ENCODE measurements around the gene PTPRM. TPM values are rescaled to one million over a fixed set of nuclear protein-coding genes. Genes with fewer than 3 reads are reported as not detected.

Gene PTPRM
- total RNA-seq, 1 experiment from 2014 or later = not detected

- no TSS peak for BruUV-seq (replicated peaks)
- intact Hi-C loops (cut with micrococcal nuclease; ENCODE audit: unreplicated experiment) = no loop called here
- no peaks in the 10 kb centered on the region for H3K27me3 ChIP-seq (replicated peaks; ENCODE audit: insufficient read depth, low read depth, low read length, poor library complexity)
- POLR2A ChIA-PET (ENCODE audit: low non-redundant PET) = no interaction called here
- H3K27ac ChIP-seq (ENCODE audit: low read depth, low read length, poor library complexity, severe bottlenecking) = no peak overlapping the region
- H3K9me3 ChIP-seq (ENCODE audit: low read depth, low read length, poor library complexity, severe bottlenecking) = peaks cover 16% of the 10 kb centered on the region
- DNase-seq (ENCODE audit: low spot score) = no peak
- no peak overlapping the region for H3K4me3 ChIP-seq (ENCODE audit: low read depth, low read length, poor library complexity, severe bottlenecking)
- no peaks in the 10 kb centered on the region for H3K36me3 ChIP-seq (ENCODE audit: insufficient read depth, low read length, poor library complexity, severe bottlenecking)
- TF ChIP-seq CTCF (conservative IDR thresholded peaks at IDR 0.05; ENCODE audit: low read depth, low read length) = no peak
- TF ChIP-seq EZH2 (IDR thresholded peaks at IDR 0.05; ENCODE audit: borderline replicate concordance, low read depth, low read length, poor library complexity, severe bottlenecking) = no peak
- H3K4me1 ChIP-seq (ENCODE audit: insufficient read depth, low read length, poor library complexity, severe bottlenecking) = no peaks in the 10 kb centered on the region
- CTCF ChIA-PET = no interaction called here
Observed at GRCh38 chr18:7722955-7723354, 155.8 kb downstream of the PTPRM start.

GRCh38 chr18:7723558-7723957 is 156.4 kb downstream of the PTPRM start:
- no peak overlapping the region for H3K4me3 ChIP-seq (ENCODE audit: low read depth, low read length, poor library complexity, severe bottlenecking)
- H3K9me3 ChIP-seq (ENCODE audit: low read depth, low read length, poor library complexity, severe bottlenecking) = peaks cover 15% of the 10 kb centered on the region
- DNase-seq (ENCODE audit: low spot score) = no peak
- no peak overlapping the region for H3K27ac ChIP-seq (ENCODE audit: low read depth, low read length, poor library complexity, severe bottlenecking)
- H3K27me3 ChIP-seq (replicated peaks; ENCODE audit: insufficient read depth, low read depth, low read length, poor library complexity) = no peaks in the 10 kb centered on the region
- TF ChIP-seq EZH2 (IDR thresholded peaks at IDR 0.05; ENCODE audit: borderline replicate concordance, low read depth, low read length, poor library complexity, severe bottlenecking) (no peak), CTCF (conservative IDR thresholded peaks at IDR 0.05; ENCODE audit: low read depth, low read length) (no peak)
- no TSS peak for BruUV-seq (replicated peaks)
- ChIA-PET CTCF (no interaction called here), POLR2A (ENCODE audit: low non-redundant PET) (no interaction called here)
- no peaks in the 10 kb centered on the region for H3K4me1 ChIP-seq (ENCODE audit: insufficient read depth, low read length, poor library complexity, severe bottlenecking)
- H3K36me3 ChIP-seq (ENCODE audit: insufficient read depth, low read length, poor library complexity, severe bottlenecking) = no peaks in the 10 kb centered on the region
- intact Hi-C loops (cut with micrococcal nuclease; ENCODE audit: unreplicated experiment) = no loop called here

- H3K4me3 ChIP-seq (ENCODE audit: low read depth, low read length, poor library complexity, severe bottlenecking) = no peak overlapping the region
Observed at GRCh38 chr18:7725473-7725872, 158.4 kb downstream of the PTPRM start.

More at GRCh38 chr18:7725473-7725872, 158.4 kb downstream of the PTPRM start:
- Histone ChIP-seq H3K36me3 (ENCODE audit: insufficient read depth, low read length, poor library complexity, severe bottlenecking) (no peaks in the 10 kb centered on the region), H3K27me3 (replicated peaks; ENCODE audit: insufficient read depth, low read depth, low read length, poor library complexity) (no peaks in the 10 kb centered on the region), H3K4me1 (ENCODE audit: insufficient read depth, low read length, poor library complexity, severe bottlenecking) (no peaks in the 10 kb centered on the region), H3K27ac (ENCODE audit: low read depth, low read length, poor library complexity, severe bottlenecking) (no peak overlapping the region), H3K9me3 (ENCODE audit: low read depth, low read length, poor library complexity, severe bottlenecking) (peaks cover 17% of the 10 kb centered on the region)
- intact Hi-C loops (cut with micrococcal nuclease; ENCODE audit: unreplicated experiment) = no loop called here
- no TSS peak for BruUV-seq (replicated peaks)
- CTCF ChIA-PET = no interaction called here
- DNase-seq (ENCODE audit: low spot score) = no peak
- TF ChIP-seq CTCF (conservative IDR thresholded peaks at IDR 0.05; ENCODE audit: low read depth, low read length) = no peak
- TF ChIP-seq EZH2 (IDR thresholded peaks at IDR 0.05; ENCODE audit: borderline replicate concordance, low read depth, low read length, poor library complexity, severe bottlenecking) = no peak
- POLR2A ChIA-PET (ENCODE audit: low non-redundant PET) = no interaction called here
